ENCODE results near the gene TRMT44.

DNA sequence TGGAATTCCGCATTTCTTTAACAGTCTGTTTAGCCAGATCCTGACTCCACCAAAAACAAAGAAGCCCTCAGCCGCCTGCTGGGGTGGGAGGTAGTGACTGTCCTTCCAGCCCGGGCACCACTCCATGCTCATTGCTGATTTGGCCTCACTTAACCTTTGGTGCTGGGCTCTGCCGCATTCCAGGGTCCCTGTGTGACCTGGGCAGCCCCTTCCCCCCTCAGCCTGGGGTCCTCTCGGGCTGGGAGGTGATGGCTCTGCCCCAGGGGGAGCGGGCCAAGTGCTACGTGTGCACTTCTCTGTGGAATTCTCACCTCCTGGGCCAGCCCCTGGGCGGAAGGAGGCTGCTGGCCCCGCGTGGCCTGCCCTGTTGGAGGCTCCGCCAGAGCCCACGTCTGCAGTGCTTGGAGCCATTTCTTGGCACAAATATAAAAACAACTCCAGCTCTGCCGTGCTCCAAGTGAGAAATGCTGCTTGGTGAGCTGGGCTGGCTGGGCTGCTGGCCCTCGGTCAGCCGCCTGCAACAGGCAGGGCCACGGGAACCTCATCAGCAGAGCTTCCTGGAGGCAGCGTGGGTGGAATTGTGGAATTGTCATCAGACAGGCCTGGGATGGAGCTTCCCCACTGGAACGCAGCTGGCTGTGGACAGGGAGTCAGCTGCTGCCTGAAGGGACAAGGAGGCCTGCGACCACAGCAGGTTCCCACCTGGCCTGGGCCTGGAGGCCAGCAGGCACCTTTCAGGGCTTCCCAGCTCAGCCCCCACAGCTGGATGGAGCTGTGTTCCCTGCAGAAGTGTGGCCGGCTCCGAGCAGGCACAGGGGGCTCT is 66.0 kb downstream of the TRMT44 start:
- TF ChIP-seq, protein P1, sequence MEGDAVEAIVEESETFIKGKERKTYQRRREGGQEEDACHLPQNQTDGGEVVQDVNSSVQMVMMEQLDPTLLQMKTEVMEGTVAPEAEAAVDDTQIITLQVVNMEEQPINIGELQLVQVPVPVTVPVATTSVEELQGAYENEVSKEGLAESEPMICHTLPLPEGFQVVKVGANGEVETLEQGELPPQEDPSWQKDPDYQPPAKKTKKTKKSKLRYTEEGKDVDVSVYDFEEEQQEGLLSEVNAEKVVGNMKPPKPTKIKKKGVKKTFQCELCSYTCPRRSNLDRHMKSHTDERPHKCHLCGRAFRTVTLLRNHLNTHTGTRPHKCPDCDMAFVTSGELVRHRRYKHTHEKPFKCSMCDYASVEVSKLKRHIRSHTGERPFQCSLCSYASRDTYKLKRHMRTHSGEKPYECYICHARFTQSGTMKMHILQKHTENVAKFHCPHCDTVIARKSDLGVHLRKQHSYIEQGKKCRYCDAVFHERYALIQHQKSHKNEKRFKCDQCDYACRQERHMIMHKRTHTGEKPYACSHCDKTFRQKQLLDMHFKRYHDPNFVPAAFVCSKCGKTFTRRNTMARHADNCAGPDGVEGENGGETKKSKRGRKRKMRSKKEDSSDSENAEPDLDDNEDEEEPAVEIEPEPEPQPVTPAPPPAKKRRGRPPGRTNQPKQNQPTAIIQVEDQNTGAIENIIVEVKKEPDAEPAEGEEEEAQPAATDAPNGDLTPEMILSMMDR (IDR thresholded peaks at IDR 0.05), result no peak
- TF ChIP-seq POLR2A (IDR thresholded peaks at IDR 0.05), result no peak

Data from stomach (tissue), 4 donors.